HCT116 (cell line): ENCODE results near the gene DPYSL5.

Experiments used
- CBX3 ChIP-seq: IDR thresholded peaks from 2 replicates; pipeline ENCODE4 v1.6.1; 2012; ENCODE audit warnings: low read depth
- POLR2A ChIP-seq: IDR thresholded peaks from 2 replicates; pipeline ENCODE4 v1.7.0; 2011; ENCODE audit warnings: borderline replicate concordance; ENCODE audit not compliant: insufficient read depth, insufficient read length; ENCODE audit errors: extremely low read depth
- POLR2AphosphoS5 ChIP-seq: IDR thresholded peaks from 2 replicates; pipeline ENCODE4 v1.6.1; 2011; ENCODE audit warnings: mild to moderate bottlenecking, low read depth, low read length, moderate library complexity
- YY1 ChIP-seq: IDR thresholded peaks from 2 replicates; pipeline ENCODE4 v1.6.1; 2011; ENCODE audit warnings: low read length, low read depth, moderate library complexity, mild to moderate bottlenecking; ENCODE audit not compliant: insufficient replicate concordance; ENCODE audit errors: extremely low read depth
- ZNF274 ChIP-seq: fragments of 200-500 bp; sonication (Bioruptor generic); IDR thresholded peaks from 2 replicates; pipeline ENCODE4 v1.6.1; 2014; ENCODE audit warnings: mild to moderate bottlenecking, low read depth, low read length, inconsistent platforms
- TF ChIP-seq, protein P1 (sequence below), 3 experiments: fragments of 200-600 bp in 1 of 3; sonication (generic) in 1 of 3; IDR thresholded peaks in 2 of 3; conservative IDR thresholded peaks in 1 of 3; 2 replicates each; pipeline ENCODE4 v1.5.1; 2012 to 2017; ENCODE audit warnings: low read depth in 2 of 3, low read length in 2 of 3, antibody characterized with exemption in 1 of 3, borderline replicate concordance in 1 of 3, control low read depth in 1 of 3, mild to moderate bottlenecking in 1 of 3, mixed read lengths in 1 of 3, mixed run types in 1 of 3, moderate library complexity in 1 of 3; ENCODE audit not compliant: insufficient read depth in 1 of 3

DNA sequence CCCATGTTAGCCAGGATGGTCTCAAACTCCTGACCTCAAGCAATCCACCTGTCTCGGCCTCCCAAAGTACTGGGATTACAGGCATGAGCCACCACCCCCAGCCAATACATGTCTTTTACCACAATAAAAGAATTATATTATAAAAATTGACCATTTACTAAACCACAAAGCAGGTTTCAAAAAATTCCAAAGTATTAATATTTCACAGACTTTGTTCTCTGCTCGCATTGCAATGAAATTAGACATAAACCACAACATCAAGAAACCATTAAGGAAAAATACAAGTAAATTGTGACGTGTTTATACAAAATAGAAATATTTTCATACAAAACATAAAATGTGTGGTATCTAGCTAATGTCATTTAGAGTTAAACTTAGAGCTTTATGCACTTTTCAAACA, 109.1 kb downstream of the DPYSL5 start:
- TF ChIP-seq, protein P1, sequence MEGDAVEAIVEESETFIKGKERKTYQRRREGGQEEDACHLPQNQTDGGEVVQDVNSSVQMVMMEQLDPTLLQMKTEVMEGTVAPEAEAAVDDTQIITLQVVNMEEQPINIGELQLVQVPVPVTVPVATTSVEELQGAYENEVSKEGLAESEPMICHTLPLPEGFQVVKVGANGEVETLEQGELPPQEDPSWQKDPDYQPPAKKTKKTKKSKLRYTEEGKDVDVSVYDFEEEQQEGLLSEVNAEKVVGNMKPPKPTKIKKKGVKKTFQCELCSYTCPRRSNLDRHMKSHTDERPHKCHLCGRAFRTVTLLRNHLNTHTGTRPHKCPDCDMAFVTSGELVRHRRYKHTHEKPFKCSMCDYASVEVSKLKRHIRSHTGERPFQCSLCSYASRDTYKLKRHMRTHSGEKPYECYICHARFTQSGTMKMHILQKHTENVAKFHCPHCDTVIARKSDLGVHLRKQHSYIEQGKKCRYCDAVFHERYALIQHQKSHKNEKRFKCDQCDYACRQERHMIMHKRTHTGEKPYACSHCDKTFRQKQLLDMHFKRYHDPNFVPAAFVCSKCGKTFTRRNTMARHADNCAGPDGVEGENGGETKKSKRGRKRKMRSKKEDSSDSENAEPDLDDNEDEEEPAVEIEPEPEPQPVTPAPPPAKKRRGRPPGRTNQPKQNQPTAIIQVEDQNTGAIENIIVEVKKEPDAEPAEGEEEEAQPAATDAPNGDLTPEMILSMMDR (IDR thresholded peaks at IDR 0.05 in 2 of 3, conservative IDR thresholded peaks at IDR 0.05 in 1 of 3; ENCODE audit: borderline replicate concordance in 1 of 3, insufficient read depth in 1 of 3, low read depth in 2 of 3, low read length in 2 of 3) = no peak
- TF ChIP-seq CBX3 = no peak
- no peak for TF ChIP-seq POLR2AphosphoS5
- TF ChIP-seq POLR2A = no peak
- TF ChIP-seq YY1 = no peak
- no peak for TF ChIP-seq ZNF274
